ENCODE data around the gene EXOC4.

Gene EXOC4

DNA sequence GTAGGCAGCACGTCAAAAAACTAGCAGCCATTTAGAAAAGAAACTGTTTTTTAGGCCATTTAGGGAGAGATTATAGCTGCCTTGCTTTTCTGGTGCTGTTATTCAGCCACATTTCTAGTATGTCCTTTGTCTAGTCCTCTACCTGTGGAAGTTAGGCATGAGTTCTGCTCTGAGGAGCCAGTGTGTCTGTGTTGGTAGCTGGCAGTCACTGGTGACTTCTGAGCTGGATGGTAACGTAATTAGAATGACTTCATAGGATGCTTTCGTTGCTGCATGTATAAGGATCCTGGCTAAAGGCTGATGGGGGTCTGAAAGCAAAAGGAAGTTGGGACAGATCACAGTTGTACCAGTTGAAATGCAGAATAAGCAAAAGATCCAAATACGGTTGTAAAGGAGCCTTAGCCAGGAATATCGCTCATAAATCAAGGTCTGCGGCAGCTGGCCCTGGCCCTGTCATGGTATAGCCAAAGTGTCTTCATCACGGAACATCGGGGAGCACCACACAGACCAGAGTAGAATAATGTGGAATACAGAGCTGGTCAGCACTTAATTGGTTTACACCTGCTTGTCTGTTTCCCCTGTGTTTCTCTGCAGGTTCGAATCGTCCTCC, 226.7 kb downstream of the EXOC4 start:
- Histone ChIP-seq H3K79me1 (ENCODE audit: low read depth, low read length) (no peaks in the 10 kb centered on the region), H3K4me2 (ENCODE audit: insufficient read depth, low read length, poor library complexity, severe bottlenecking) (no peak overlapping the region), H3K23ac (ENCODE audit: low read depth, low read length, poor library complexity) (no peak overlapping the region), H2AK5ac (ENCODE audit: low read depth, low read length) (no peak overlapping the region), H3K27me3 (ENCODE audit: control insufficient read depth in 3 of 3, insufficient read depth in 3 of 3, low read depth in 1 of 3, low read length in 3 of 3) (no peaks in the 10 kb centered on the region), H2BK15ac (ENCODE audit: low read length) (no peak overlapping the region), H3K9ac (ENCODE audit: low read depth, low read length, poor library complexity) (no peak overlapping the region), H4K8ac (ENCODE audit: low read depth, low read length) (no peak overlapping the region), H2BK5ac (ENCODE audit: low read length) (no peak overlapping the region), H4K91ac (ENCODE audit: low read depth, low read length, poor library complexity) (no peak overlapping the region), H2AFZ (ENCODE audit: low read length) (no peak overlapping the region), H2BK120ac (ENCODE audit: low read depth, low read length) (no peak overlapping the region), H3K14ac (ENCODE audit: low read length) (no peak overlapping the region), H3K4me1 (ENCODE audit: control insufficient read depth in 2 of 2, insufficient read depth in 1 of 2, low read depth in 1 of 2, low read length in 2 of 2) (peaks cover 0 to 2% of the 10 kb centered on the region in 2 donors), H3K9me3 (replicated peaks in 1 of 2; ENCODE audit: control insufficient read depth in 2 of 2, insufficient read depth in 1 of 2, low read depth in 1 of 2, low read length in 2 of 2) (no peaks in the 10 kb centered on the region), H3K36me3 (replicated peaks in 1 of 2; ENCODE audit: control insufficient read depth in 2 of 2, insufficient read depth in 2 of 2, low read length in 2 of 2) (peaks cover 0 to 13% of the 10 kb centered on the region in 2 donors), H3K27ac (replicated peaks; ENCODE audit: low read length) (no peak overlapping the region), H3K4me3 (ENCODE audit: low read length in 2 of 2) (no peak overlapping the region), H3K4ac (ENCODE audit: low read length) (no peak overlapping the region), H2BK12ac (ENCODE audit: low read length) (no peak overlapping the region), H3K18ac (ENCODE audit: low read length) (no peak overlapping the region)
- WGBS, 2 donors (ENCODE audit: extremely low coverage in 2 of 2, insufficient read length in 2 of 2, insufficient replicate concordance in 1 of 2) = no CpG with 5 or more reads among the region's 10 CpGs
- no peak for DNase-seq (ENCODE audit: low spot score)

GRCh38 chr7:133480868-133481267, 228.0 kb downstream of the EXOC4 start:
- no peaks in the 10 kb centered on the region for H3K79me1 ChIP-seq (ENCODE audit: low read depth, low read length)
- no peak overlapping the region for H2BK15ac ChIP-seq (ENCODE audit: low read length)
- no peak overlapping the region for H3K4me3 ChIP-seq (ENCODE audit: low read length in 2 of 2)
- no peak overlapping the region for H3K23ac ChIP-seq (ENCODE audit: low read depth, low read length, poor library complexity)
- no peak overlapping the region for H2BK120ac ChIP-seq (ENCODE audit: low read depth, low read length)
- no peak overlapping the region for H3K4me2 ChIP-seq (ENCODE audit: insufficient read depth, low read length, poor library complexity, severe bottlenecking)
- no peak overlapping the region for H3K14ac ChIP-seq (ENCODE audit: low read length)
- DNase-seq (ENCODE audit: low spot score) = no peak
- H3K36me3 ChIP-seq (replicated peaks in 1 of 2; ENCODE audit: control insufficient read depth in 2 of 2, insufficient read depth in 2 of 2, low read length in 2 of 2) = peaks cover 0 to 13% of the 10 kb centered on the region in 2 donors
- no peaks in the 10 kb centered on the region for H3K27me3 ChIP-seq (ENCODE audit: control insufficient read depth in 3 of 3, insufficient read depth in 3 of 3, low read depth in 1 of 3, low read length in 3 of 3)
- no peak overlapping the region for H3K27ac ChIP-seq (replicated peaks; ENCODE audit: low read length)
- no peak overlapping the region for H2AFZ ChIP-seq (ENCODE audit: low read length)
- H2BK12ac ChIP-seq (ENCODE audit: low read length) = no peak overlapping the region
- H3K9me3 ChIP-seq (replicated peaks in 1 of 2; ENCODE audit: control insufficient read depth in 2 of 2, insufficient read depth in 1 of 2, low read depth in 1 of 2, low read length in 2 of 2) = no peaks in the 10 kb centered on the region
- no peak overlapping the region for H2AK5ac ChIP-seq (ENCODE audit: low read depth, low read length)
- no peak overlapping the region for H3K18ac ChIP-seq (ENCODE audit: low read length)
- H3K4me1 ChIP-seq (ENCODE audit: control insufficient read depth in 2 of 2, insufficient read depth in 1 of 2, low read depth in 1 of 2, low read length in 2 of 2) = peaks cover 0 to 2% of the 10 kb centered on the region in 2 donors
- H2BK5ac ChIP-seq (ENCODE audit: low read length) = no peak overlapping the region
- H3K9ac ChIP-seq (ENCODE audit: low read depth, low read length, poor library complexity) = no peak overlapping the region
- H4K8ac ChIP-seq (ENCODE audit: low read depth, low read length) = no peak overlapping the region
- H3K4ac ChIP-seq (ENCODE audit: low read length) = no peak overlapping the region
- no CpG with 5 or more reads among the region's 4 CpGs for WGBS, 2 donors (ENCODE audit: extremely low coverage in 2 of 2, insufficient read length in 2 of 2, insufficient replicate concordance in 1 of 2)
- no peak overlapping the region for H4K91ac ChIP-seq (ENCODE audit: low read depth, low read length, poor library complexity)

DNA sequence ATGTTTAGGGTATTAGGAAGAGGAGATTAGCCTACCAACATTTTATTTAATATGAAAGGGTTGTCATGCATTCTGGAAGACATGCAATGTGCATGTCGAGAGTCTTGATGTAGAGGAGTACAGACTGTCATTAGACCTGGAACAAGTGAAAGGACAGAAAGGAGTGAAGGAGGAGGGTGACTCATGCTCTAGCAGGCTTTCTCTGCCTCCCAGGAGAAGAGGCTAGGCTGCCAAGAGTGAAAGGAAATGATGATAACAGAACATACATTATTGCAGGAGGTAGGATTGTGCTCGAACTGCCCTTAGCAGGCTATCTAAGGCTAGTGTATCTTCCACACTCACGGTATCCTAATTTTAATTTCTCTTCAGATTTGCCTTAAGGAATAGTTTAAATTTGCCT, 228.8 kb downstream of the EXOC4 start:
- Histone ChIP-seq H3K9me3 (replicated peaks in 1 of 2; ENCODE audit: control insufficient read depth in 2 of 2, insufficient read depth in 1 of 2, low read depth in 1 of 2, low read length in 2 of 2) (no peaks in the 10 kb centered on the region), H3K36me3 (replicated peaks in 1 of 2; ENCODE audit: control insufficient read depth in 2 of 2, insufficient read depth in 2 of 2, low read length in 2 of 2) (peaks cover 0 to 13% of the 10 kb centered on the region in 2 donors), H2BK15ac (ENCODE audit: low read length) (no peak overlapping the region), H3K4me2 (ENCODE audit: insufficient read depth, low read length, poor library complexity, severe bottlenecking) (no peak overlapping the region), H3K4me3 (ENCODE audit: low read length in 2 of 2) (no peak overlapping the region), H3K9ac (ENCODE audit: low read depth, low read length, poor library complexity) (no peak overlapping the region), H2BK5ac (ENCODE audit: low read length) (no peak overlapping the region), H3K23ac (ENCODE audit: low read depth, low read length, poor library complexity) (no peak overlapping the region), H2BK120ac (ENCODE audit: low read depth, low read length) (no peak overlapping the region), H2AFZ (ENCODE audit: low read length) (no peak overlapping the region), H3K79me1 (ENCODE audit: low read depth, low read length) (no peaks in the 10 kb centered on the region), H3K27me3 (ENCODE audit: control insufficient read depth in 3 of 3, insufficient read depth in 3 of 3, low read depth in 1 of 3, low read length in 3 of 3) (no peaks in the 10 kb centered on the region), H2BK12ac (ENCODE audit: low read length) (no peak overlapping the region), H4K8ac (ENCODE audit: low read depth, low read length) (no peak overlapping the region), H2AK5ac (ENCODE audit: low read depth, low read length) (no peak overlapping the region), H4K91ac (ENCODE audit: low read depth, low read length, poor library complexity) (no peak overlapping the region), H3K4ac (ENCODE audit: low read length) (no peak overlapping the region), H3K14ac (ENCODE audit: low read length) (no peak overlapping the region), H3K4me1 (ENCODE audit: control insufficient read depth in 2 of 2, insufficient read depth in 1 of 2, low read depth in 1 of 2, low read length in 2 of 2) (peaks cover 0 to 2% of the 10 kb centered on the region in 2 donors), H3K27ac (replicated peaks; ENCODE audit: low read length) (no peak overlapping the region), H3K18ac (ENCODE audit: low read length) (no peak overlapping the region)
- no CpG with 5 or more reads among the region's 3 CpGs for WGBS, 2 donors (ENCODE audit: extremely low coverage in 2 of 2, insufficient read length in 2 of 2, insufficient replicate concordance in 1 of 2)
- DNase-seq (ENCODE audit: low spot score) = no peak

DNA sequence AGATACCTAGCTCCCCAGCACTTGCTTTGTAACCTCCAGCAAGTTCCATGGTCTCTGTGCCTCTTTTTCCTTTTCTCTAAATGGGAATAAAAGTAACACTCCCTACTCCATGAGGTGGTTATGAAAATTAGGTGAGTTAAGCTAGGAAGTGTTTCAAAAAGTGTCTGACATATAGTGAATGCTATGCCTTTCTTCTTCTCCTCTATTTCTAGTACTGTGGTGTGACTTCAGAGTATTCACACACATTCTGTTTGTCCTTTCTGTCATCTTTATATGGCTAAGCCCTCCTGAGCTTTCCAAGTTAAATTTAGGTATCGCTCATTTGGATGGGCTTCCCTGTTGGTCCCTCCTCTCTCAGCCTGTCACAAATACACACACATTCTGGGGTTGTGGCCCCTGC, 229.7 kb downstream of the EXOC4 start:
- Histone ChIP-seq H2AK5ac (ENCODE audit: low read depth, low read length) (no peak overlapping the region), H2BK12ac (ENCODE audit: low read length) (no peak overlapping the region), H3K79me1 (ENCODE audit: low read depth, low read length) (no peaks in the 10 kb centered on the region), H3K27me3 (ENCODE audit: control insufficient read depth in 3 of 3, insufficient read depth in 3 of 3, low read depth in 1 of 3, low read length in 3 of 3) (no peaks in the 10 kb centered on the region), H2BK120ac (ENCODE audit: low read depth, low read length) (no peak overlapping the region), H3K36me3 (replicated peaks in 1 of 2; ENCODE audit: control insufficient read depth in 2 of 2, insufficient read depth in 2 of 2, low read length in 2 of 2) (peaks cover 0 to 13% of the 10 kb centered on the region in 2 donors), H2AFZ (ENCODE audit: low read length) (no peak overlapping the region), H3K4ac (ENCODE audit: low read length) (no peak overlapping the region), H3K18ac (ENCODE audit: low read length) (no peak overlapping the region), H4K8ac (ENCODE audit: low read depth, low read length) (no peak overlapping the region), H4K91ac (ENCODE audit: low read depth, low read length, poor library complexity) (no peak overlapping the region), H3K9ac (ENCODE audit: low read depth, low read length, poor library complexity) (no peak overlapping the region), H3K14ac (ENCODE audit: low read length) (no peak overlapping the region), H3K4me3 (ENCODE audit: low read length in 2 of 2) (no peak overlapping the region), H2BK5ac (ENCODE audit: low read length) (no peak overlapping the region), H3K23ac (ENCODE audit: low read depth, low read length, poor library complexity) (no peak overlapping the region), H3K27ac (replicated peaks; ENCODE audit: low read length) (no peak overlapping the region), H2BK15ac (ENCODE audit: low read length) (no peak overlapping the region), H3K9me3 (replicated peaks in 1 of 2; ENCODE audit: control insufficient read depth in 2 of 2, insufficient read depth in 1 of 2, low read depth in 1 of 2, low read length in 2 of 2) (no peaks in the 10 kb centered on the region), H3K4me1 (ENCODE audit: control insufficient read depth in 2 of 2, insufficient read depth in 1 of 2, low read depth in 1 of 2, low read length in 2 of 2) (peaks cover 0 to 2% of the 10 kb centered on the region in 2 donors), H3K4me2 (ENCODE audit: insufficient read depth, low read length, poor library complexity, severe bottlenecking) (no peak overlapping the region)
- WGBS, 2 donors (ENCODE audit: extremely low coverage in 2 of 2, insufficient read length in 2 of 2, insufficient replicate concordance in 1 of 2) = no CpG with 5 or more reads among the region's 1 CpG
- no peak for DNase-seq (ENCODE audit: low spot score)
